Measurements from ENCODE around the gene ORC5.

DNA sequence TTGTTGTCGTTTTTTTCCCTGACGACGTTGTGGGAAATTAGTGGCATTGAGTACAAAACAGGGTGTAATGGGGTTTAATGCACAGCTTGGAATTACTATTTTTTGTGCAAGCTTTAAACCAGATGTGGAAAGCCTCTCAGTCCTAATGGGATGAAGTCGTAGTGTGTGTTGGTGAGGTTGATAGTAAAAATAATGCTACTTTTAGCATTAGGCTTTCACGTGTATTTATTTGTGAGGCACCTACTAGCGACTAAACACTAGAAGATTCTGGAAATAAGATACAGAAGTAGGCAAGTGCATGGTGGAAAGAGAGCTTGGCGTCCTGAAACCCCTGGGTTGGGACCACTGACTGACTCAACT is 588 bp upstream of the ORC5 start:
- TF ChIP-seq, protein P1, sequence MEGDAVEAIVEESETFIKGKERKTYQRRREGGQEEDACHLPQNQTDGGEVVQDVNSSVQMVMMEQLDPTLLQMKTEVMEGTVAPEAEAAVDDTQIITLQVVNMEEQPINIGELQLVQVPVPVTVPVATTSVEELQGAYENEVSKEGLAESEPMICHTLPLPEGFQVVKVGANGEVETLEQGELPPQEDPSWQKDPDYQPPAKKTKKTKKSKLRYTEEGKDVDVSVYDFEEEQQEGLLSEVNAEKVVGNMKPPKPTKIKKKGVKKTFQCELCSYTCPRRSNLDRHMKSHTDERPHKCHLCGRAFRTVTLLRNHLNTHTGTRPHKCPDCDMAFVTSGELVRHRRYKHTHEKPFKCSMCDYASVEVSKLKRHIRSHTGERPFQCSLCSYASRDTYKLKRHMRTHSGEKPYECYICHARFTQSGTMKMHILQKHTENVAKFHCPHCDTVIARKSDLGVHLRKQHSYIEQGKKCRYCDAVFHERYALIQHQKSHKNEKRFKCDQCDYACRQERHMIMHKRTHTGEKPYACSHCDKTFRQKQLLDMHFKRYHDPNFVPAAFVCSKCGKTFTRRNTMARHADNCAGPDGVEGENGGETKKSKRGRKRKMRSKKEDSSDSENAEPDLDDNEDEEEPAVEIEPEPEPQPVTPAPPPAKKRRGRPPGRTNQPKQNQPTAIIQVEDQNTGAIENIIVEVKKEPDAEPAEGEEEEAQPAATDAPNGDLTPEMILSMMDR (IDR thresholded peaks at IDR 0.05; ENCODE audit: low read length): no peak
- no peak for TF ChIP-seq EZH2 (IDR thresholded peaks at IDR 0.05; ENCODE audit: borderline replicate concordance, low read length)

Measured in OCI-LY1 (cell line).